Activated CD4-positive, alpha-beta T cell treated with anti-CD3 and anti-CD28 coated beads, Interleukin-2, amount 50 U/mL, for 24 hours (primary cell): ENCODE results near the gene LENG1.

Experiments used
- DNase-seq, 2 donors: peaks; one replicate each; pipeline ENCODE4 v3.0.0-alpha.2; 2020; ENCODE audit warnings: low read depth in 1 of 2, low spot score in 1 of 2

The LENG1 gene

DNA sequence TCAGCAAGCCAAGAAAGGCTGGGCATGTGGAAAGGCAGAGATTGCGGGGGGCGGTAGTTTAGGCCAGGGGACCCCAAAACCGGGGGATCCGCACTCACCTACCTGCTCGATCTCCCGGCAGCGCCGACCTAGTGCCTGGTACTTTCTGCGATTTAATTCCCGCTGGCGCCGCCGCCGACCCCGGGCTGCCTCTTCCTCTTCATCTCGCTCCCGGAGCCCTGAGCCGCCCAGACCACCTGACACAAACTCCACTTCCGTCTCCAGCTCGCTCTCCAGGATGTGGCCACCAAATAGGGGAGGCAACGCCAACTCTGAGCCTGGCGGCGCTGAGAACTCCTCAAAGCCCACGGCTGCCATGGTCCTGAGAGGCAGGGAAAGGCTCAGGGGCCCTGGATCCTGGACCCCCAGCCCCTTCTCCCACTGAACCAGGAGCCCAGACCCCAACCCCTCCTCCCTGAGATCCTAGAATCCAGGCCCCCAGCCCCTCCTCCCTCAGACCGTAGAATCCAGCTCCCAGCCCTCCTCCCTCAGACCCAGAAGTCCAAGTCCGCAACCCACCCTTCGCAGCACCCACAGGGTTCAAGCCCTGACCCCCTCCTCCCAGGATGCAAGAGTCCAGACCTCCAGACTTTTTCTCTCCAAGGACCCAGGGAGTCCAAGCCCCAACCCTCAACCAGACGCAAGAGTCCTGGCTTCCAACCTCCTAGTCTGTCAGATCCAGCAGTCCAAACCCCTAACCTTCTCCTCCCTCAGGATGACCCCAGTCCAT is 45.0 kb downstream of the LENG1 start:
- DNase-seq = no peak

DNA sequence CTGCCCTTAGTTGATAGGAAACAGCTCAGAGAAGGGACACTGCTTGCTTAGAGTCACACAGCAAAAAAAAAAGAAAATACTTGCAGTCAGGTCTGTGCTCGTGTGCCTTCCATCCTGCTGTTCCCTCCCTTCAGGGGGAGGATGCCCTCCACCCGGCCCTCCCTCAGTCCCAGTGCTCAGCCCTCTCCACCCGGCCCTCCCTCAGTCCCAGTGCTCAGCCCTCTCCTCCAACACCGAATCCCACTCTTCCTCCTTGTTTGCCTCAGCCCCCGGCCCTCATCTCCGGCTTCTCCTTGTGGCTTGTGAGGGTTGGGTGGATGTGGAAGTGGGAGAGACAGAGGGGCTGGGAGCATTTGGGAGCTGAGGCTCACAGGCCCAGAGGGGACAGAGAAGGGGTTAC is 49.9 kb downstream of the LENG1 start:
- no peak for DNase-seq

DNA sequence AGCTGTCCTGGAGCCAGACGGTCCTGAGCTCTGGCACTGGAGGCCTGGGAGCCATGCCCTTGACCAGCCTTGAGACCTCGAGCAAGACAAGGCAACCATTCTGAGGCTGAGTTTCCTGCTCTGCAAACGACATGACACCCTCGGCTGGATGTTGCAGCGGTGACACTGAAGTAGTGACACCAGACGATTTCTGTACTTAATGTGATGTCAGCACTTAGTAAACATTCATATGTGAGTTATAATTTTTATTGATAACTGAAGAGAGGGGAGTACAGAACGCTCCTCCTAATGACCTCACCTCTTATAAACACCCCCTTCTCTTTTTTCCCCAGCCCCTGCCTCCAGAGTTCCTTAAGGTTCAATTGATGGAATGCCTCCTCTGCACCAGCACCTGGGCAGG is 51.0 kb downstream of the LENG1 start:
- no peak for DNase-seq

DNA sequence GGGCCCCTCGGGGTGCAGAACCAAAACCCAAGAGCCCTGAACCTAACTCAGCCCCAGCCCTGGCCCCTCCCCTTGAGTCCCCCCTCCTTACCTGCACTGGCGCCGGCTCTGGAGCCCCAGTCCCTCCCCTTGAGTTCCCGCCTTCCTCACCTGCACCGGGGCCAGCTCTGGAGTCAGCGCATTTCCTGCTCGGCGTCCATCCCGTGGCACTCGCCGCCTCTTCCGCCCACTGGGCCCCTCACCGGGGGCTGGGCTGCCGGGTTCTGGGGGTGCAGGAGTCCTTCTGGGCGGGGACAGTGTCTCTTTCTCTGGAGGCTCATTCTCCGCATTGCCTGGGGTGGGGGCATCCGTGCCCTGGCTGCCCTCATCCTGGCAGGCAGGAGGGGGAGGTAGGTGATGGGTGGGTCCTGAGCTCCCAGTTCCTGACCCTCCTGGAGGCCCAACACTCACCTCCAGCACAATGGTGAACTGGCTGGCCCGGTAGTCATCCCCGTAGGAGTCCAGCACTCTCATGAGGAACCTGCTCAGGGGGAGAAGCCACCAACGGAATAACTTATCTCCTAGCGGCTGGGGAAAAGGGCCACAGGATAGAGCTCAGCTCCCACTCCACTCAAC is 51.5 kb downstream of the LENG1 start:
- DNase-seq = no peak

DNA sequence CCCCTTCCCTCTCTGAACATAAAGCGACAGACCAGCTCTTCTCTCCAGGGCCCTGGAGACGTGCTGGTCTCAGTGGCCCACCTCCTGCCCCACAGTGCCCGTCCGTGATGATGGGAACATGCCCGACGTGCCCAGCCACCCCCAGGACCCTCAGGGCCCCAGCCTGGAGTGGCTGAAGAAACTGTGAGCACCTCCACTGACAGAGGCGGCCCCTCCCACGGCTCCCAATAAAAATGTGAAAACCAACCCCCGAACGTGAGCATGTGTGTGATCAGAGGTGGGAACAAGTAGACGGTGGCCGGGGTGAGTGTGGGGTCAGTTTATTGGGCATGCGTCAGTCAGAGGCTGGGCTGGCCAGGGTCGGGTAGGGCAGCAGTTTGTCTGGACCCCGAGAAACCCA is 52.8 kb downstream of the LENG1 start:
- no peak for DNase-seq

DNA sequence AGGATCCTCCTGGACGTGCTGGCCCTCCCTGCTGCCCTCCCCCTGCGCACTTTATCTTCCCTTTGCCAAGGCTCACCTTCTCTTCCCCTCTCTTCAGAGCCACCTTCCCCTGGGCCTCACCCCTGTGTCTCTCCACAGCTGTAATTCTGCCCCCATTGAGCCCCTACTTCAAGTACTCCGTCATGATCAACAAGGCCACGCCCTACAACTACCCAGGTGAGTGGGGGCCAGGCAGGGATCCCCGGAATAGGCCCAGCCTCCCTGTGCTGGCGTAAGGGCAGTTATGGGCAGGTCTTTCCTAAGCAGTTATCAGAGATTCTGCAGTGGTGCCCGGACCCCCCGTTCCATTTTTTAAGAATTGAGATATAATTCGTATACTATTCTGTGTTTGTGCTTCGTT is 53.7 kb downstream of the LENG1 start:
- DNase-seq = no peak
